GM12892 (cell line): ENCODE data around the gene SEPTIN11.
A peak's percentile ranks its signal among the peaks of the same experiment; 100 is the strongest.

Source experiments
- POLR2A ChIP-seq: IDR thresholded peaks from 2 replicates; pipeline ENCODE4 v1.6.1; 2011; ENCODE audit warnings: low read depth, low read length, control low read depth
- POLR2AphosphoS5 ChIP-seq: IDR thresholded peaks from 2 replicates; pipeline ENCODE4 v1.6.1; 2011; ENCODE audit warnings: low read depth, low read length, control low read depth

- TF ChIP-seq POLR2A, result peak; percentile 59; the same call in 1 of the 2 replicates
- 0 out of 2 replicates have a peak, but pooled peaks have one; percentile 31 for TF ChIP-seq POLR2AphosphoS5
These were observed 893 bp upstream of the SEPTIN11 start for GRCh38 chr4:76948443-76949275.
